ENCODE results near the gene TMEM37. TPM values are rescaled to one million over a fixed set of nuclear protein-coding genes. Genes with fewer than 3 reads are reported as not detected.

TMEM37 gene
- total RNA-seq, 3 donors from 2014 or later (not counting 1 experiment from before 2014, with no cell fraction given): not detected

DNA sequence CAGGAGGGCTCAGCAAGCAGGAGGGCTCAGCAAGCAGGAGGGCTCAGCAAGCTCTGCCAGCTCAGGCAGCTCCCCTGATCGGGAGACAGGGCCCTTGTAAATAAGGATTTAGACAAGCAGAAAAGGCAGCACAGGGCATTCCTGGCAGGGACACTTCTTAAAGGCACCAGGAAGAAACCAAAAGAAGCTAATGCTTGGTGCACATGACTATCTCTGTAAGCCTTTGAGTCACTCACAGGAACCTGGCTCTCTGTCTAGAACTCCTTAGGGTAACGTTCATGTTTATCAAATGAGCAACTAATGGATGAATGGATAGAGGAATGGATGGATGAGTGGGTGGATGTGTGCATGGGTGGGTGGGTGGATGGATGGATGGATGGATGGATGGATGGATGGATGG is 28.4 kb downstream of the TMEM37 start:
- Histone ChIP-seq H3K4me3 (ENCODE audit: low read length) (no peak overlapping the region), H3K4me1 (ENCODE audit: control insufficient read depth, insufficient read depth, low read length) (no peaks in the 10 kb centered on the region), H3K27ac (ENCODE audit: low read length) (no peak overlapping the region), H3K9me3 (ENCODE audit: control insufficient read depth, insufficient read depth, low read length) (no peaks in the 10 kb centered on the region), H3K36me3 (ENCODE audit: control insufficient read depth, insufficient read depth, low read length) (no peaks in the 10 kb centered on the region), H3K27me3 (ENCODE audit: control insufficient read depth, insufficient read depth, low read length) (no peaks in the 10 kb centered on the region)
- Mint-ChIP-seq H3K27ac (no peak overlapping the region), H3K4me1 (no peaks in the 10 kb centered on the region), H3K36me3 (no peaks in the 10 kb centered on the region), H3K9me3 (no peaks in the 10 kb centered on the region), H3K4me3 (no peak overlapping the region), H3K27me3 (ENCODE audit: low read depth in 2 of 2) (peaks cover under 1 to 14% of the 10 kb centered on the region in 2 donors)
- intact Hi-C loops (cut with micrococcal nuclease): no loop called here
- DNase-seq: no peak
- no peak for ATAC-seq
- TF ChIP-seq, protein P1, sequence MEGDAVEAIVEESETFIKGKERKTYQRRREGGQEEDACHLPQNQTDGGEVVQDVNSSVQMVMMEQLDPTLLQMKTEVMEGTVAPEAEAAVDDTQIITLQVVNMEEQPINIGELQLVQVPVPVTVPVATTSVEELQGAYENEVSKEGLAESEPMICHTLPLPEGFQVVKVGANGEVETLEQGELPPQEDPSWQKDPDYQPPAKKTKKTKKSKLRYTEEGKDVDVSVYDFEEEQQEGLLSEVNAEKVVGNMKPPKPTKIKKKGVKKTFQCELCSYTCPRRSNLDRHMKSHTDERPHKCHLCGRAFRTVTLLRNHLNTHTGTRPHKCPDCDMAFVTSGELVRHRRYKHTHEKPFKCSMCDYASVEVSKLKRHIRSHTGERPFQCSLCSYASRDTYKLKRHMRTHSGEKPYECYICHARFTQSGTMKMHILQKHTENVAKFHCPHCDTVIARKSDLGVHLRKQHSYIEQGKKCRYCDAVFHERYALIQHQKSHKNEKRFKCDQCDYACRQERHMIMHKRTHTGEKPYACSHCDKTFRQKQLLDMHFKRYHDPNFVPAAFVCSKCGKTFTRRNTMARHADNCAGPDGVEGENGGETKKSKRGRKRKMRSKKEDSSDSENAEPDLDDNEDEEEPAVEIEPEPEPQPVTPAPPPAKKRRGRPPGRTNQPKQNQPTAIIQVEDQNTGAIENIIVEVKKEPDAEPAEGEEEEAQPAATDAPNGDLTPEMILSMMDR (IDR thresholded peaks at IDR 0.05): no peak
- WGBS (ENCODE audit: insufficient coverage): 83% methylated on average over 2 of the region's 2 CpGs

DNA sequence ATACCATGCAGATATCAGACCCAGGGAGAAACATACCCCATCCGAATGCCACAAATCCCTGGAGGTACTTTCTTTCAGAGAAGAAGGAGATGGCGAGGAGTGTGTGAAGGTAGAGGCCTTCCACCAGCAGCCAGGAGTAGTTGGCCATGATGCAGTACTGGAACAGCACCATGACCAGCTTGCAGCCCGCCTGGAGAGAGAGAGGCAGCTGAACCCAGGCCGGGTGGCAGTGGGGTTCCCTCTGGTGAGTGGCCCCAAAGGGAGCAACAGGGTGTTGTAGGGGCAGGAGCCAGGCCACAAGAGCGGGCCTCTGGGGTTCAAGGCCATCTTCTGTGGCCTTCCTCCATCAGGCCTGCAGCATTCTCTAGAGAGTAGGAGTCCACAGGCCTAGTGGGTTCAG is 30.2 kb downstream of the TMEM37 start:
- ATAC-seq: no peak
- intact Hi-C loops (cut with micrococcal nuclease): no loop called here
- H3K27me3 Mint-ChIP-seq (ENCODE audit: low read depth in 2 of 2): peaks cover 1 to 7% of the 10 kb centered on the region in 2 donors

DNA sequence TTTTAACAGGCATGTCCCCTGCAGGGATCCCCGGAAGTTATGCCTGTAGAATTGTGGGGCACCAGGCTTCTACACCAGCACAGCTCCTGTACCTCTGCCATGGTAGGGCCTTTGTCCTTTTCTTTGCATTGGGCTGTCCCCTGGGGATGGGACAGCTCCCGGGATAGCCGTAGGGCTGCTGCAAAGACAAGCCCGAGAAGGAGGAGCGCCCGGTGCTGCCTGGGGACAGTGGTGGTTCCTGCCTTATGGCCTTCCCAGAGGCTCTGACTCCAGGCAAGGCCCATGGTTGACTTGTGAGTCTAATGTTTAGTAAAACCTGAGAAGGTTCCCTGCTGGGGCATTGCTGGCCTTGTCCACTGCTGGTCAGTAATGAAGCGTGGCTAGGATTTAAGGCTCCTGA is 30.9 kb downstream of the TMEM37 start:
- intact Hi-C loops (cut with micrococcal nuclease): no loop called here
- Mint-ChIP-seq H3K36me3 (no peaks in the 10 kb centered on the region), H3K27me3 (ENCODE audit: low read depth in 2 of 2) (peaks cover 0 to 7% of the 10 kb centered on the region in 2 donors), H3K4me1 (no peaks in the 10 kb centered on the region), H3K4me3 (no peak overlapping the region), H3K9me3 (no peaks in the 10 kb centered on the region), H3K27ac (no peak overlapping the region)
- DNase-seq (no peak), ATAC-seq (no peak)
- no peak overlapping the region for H3K27ac ChIP-seq (ENCODE audit: low read length)
- H3K27me3 ChIP-seq (ENCODE audit: control insufficient read depth, insufficient read depth, low read length): no peaks in the 10 kb centered on the region
- H3K36me3 ChIP-seq (ENCODE audit: control insufficient read depth, insufficient read depth, low read length): no peaks in the 10 kb centered on the region
- H3K4me3 ChIP-seq (ENCODE audit: low read length): no peak overlapping the region
- no peaks in the 10 kb centered on the region for H3K9me3 ChIP-seq (ENCODE audit: control insufficient read depth, insufficient read depth, low read length)
- TF ChIP-seq, protein P1 (IDR thresholded peaks at IDR 0.05): no peak
- 97% methylated on average over 7 of the region's 7 CpGs for WGBS (ENCODE audit: insufficient coverage)
- no peaks in the 10 kb centered on the region for H3K4me1 ChIP-seq (ENCODE audit: control insufficient read depth, insufficient read depth, low read length)

More for the DNA sequence above, 30.2 kb downstream of the TMEM37 start:
- no peak overlapping the region for H3K4me3 ChIP-seq (ENCODE audit: low read length)
- no peak overlapping the region for H3K27ac ChIP-seq (ENCODE audit: low read length)
- Mint-ChIP-seq H3K4me3 (no peak overlapping the region), H3K27ac (no peak overlapping the region), H3K9me3 (no peaks in the 10 kb centered on the region), H3K36me3 (no peaks in the 10 kb centered on the region), H3K4me1 (no peaks in the 10 kb centered on the region)
- no peaks in the 10 kb centered on the region for H3K36me3 ChIP-seq (ENCODE audit: control insufficient read depth, insufficient read depth, low read length)
- WGBS (ENCODE audit: insufficient coverage): 91% methylated on average over 5 of the region's 5 CpGs
- H3K9me3 ChIP-seq (ENCODE audit: control insufficient read depth, insufficient read depth, low read length): no peaks in the 10 kb centered on the region
- TF ChIP-seq, protein P1 (IDR thresholded peaks at IDR 0.05): no peak
- no peaks in the 10 kb centered on the region for H3K27me3 ChIP-seq (ENCODE audit: control insufficient read depth, insufficient read depth, low read length)
- no peaks in the 10 kb centered on the region for H3K4me1 ChIP-seq (ENCODE audit: control insufficient read depth, insufficient read depth, low read length)
- DNase-seq: no peak

DNA sequence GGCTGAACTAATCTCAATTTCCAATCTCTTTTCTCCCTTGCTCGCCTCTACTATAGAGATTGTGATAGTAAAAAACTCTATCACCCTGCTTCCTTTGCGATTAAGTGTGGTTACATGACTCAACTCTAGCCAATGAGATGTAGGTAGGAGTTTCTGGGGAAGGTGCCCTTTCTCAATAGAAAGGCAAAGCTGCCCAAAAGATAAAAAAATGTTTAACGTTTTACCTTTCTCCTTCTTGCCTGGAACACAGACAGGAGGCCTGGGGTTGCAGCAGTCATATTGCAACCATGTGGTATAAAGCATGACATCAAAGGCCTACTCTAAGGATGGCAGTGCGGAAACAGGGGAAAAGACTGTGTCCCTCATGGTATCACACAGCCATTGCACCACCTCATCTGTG is 31.5 kb downstream of the TMEM37 start:
- Mint-ChIP-seq H3K9me3 (no peaks in the 10 kb centered on the region), H3K27me3 (ENCODE audit: low read depth in 2 of 2) (peaks cover 0 to 7% of the 10 kb centered on the region in 2 donors), H3K4me1 (no peaks in the 10 kb centered on the region), H3K4me3 (no peak overlapping the region), H3K27ac (no peak overlapping the region), H3K36me3 (no peaks in the 10 kb centered on the region)
- Histone ChIP-seq H3K4me3 (ENCODE audit: low read length) (no peak overlapping the region), H3K27ac (ENCODE audit: low read length) (no peak overlapping the region), H3K4me1 (ENCODE audit: control insufficient read depth, insufficient read depth, low read length) (no peaks in the 10 kb centered on the region), H3K36me3 (ENCODE audit: control insufficient read depth, insufficient read depth, low read length) (no peaks in the 10 kb centered on the region), H3K9me3 (ENCODE audit: control insufficient read depth, insufficient read depth, low read length) (no peaks in the 10 kb centered on the region), H3K27me3 (ENCODE audit: control insufficient read depth, insufficient read depth, low read length) (no peaks in the 10 kb centered on the region)
- TF ChIP-seq, protein P1 (IDR thresholded peaks at IDR 0.05): no peak
- DNase-seq (no peak), ATAC-seq (no peak)
- intact Hi-C loops (cut with micrococcal nuclease): no loop called here
- 84% methylated on average over 2 of the region's 4 CpGs for WGBS (ENCODE audit: insufficient coverage)

All from natural killer cell (primary cell).